Body of pancreas (tissue), 4 donors: ENCODE results near the gene SIX5.

Experiments used
- CTCF ChIP-seq, 7 experiments: fragments of 450-650 bp in 4 of 7; fragments of 200-600 bp in 3 of 7; sonication (generic) in 3 of 7; IDR thresholded peaks; one replicate each; pipeline ENCODE4 v1.5.1; 2016 to 2019; ENCODE audit warnings: antibody characterized with exemption in 7 of 7
- POLR2A ChIP-seq, 3 donors: fragments of 450-650 bp; IDR thresholded peaks; one replicate each; pipeline ENCODE4 v1.6.1; 2016; ENCODE audit warnings: antibody characterized with exemption in 3 of 3, mild to moderate bottlenecking in 2 of 3

DNA sequence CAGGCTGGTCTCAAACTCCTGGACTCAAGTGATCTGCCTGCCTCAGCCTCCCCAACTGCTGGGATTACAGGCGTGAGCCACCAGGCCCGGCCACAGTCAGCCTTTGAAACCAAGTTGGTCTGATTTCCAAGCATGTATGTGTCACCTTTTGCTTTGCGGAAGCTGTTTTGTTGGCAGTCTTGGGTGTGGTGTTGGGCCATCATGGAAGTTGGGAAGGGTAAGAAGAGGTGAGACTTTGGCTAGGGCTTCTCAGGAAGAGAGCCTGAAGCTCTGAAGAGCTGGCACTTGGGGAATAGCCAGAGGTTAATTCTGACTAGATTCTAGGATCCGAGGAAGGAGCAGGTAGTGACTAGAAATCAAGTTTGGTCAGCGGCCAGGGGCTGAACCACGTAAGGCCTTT, 43.2 kb upstream of the SIX5 start:
- TF ChIP-seq CTCF (IDR thresholded peaks at IDR 0.05) (no peak), POLR2A (IDR thresholded peaks at IDR 0.05) (no peak)
